RWPE1 (cell line): ENCODE results near the gene FAM89B.

ENCODE experiments used
- CTCF ChIA-PET: fragments of 350-600 bp; sonication (Branson Sonifier 250); formaldehyde crosslinking; extraction: SDS; loops from one replicate; lab custom pipeline; 2021; lab: Yijun Ruan, JAX
- POLR2A ChIA-PET: fragments of 400-600 bp; formaldehyde crosslinking; extraction: SDS; loops from one replicate; lab custom pipeline; 2020; ENCODE audit warnings: antibody characterized with exemption; ENCODE audit not compliant: low non-redundant PET; lab: Yijun Ruan, JAX
- DNase-seq: peaks from one replicate; pipeline ENCODE4 v3.0.0; 2012; ENCODE audit warnings: low spot score
- H3K27ac ChIP-seq: fragments of 450-650 bp; 2 replicates; pipeline ENCODE4 v1.5.1; 2017
- CTCF ChIP-seq: fragments of 450-650 bp; conservative IDR thresholded peaks from 2 replicates; pipeline ENCODE4 v1.5.1; 2017; ENCODE audit warnings: low read depth, mild to moderate bottlenecking

The FAM89B gene

GRCh38 chr11:65621460-65621859 is 49.1 kb downstream of the FAM89B start:
- POLR2A ChIA-PET = no interaction called here
- no peak for DNase-seq
- peak overlapping the region; percentile 0; the same call in 1 of the 2 replicates for H3K27ac ChIP-seq
- CTCF ChIA-PET = no interaction called here
- no peak for TF ChIP-seq CTCF

- POLR2A ChIA-PET = interaction anchor here (0.7 kb wide), 1 partner anchor 31 kb away, joined by 3 read pairs; no protein-coding TSS in a partner anchor
- no peak for DNase-seq
- peak overlapping the region; percentile 0; the same call in 1 of the 2 replicates for H3K27ac ChIP-seq
- no peak for TF ChIP-seq CTCF
- CTCF ChIA-PET = no interaction called here
Observed at GRCh38 chr11:65622011-65622410, 49.7 kb downstream of the FAM89B start.

- DNase-seq = no peak
- CTCF ChIA-PET = interaction anchor here (0.9 kb wide), 1 partner anchor 15 kb away, joined by 4 read pairs; the partner anchor contains the start of gene SIPA1
- TF ChIP-seq CTCF = no peak
- POLR2A ChIA-PET = no interaction called here
- H3K27ac ChIP-seq = peak overlapping the region; percentile 19
Observed at GRCh38 chr11:65623177-65623576, 50.8 kb downstream of the FAM89B start.
